A673 (cell line): ENCODE data around the gene CEP78. TPM values are rescaled to one million over a fixed set of nuclear protein-coding genes. Genes with fewer than 3 reads are reported as not detected.
"Not testable (repeated sequence)": the region's sequence is repeated elsewhere in the genome, so short reads cannot be mapped to it uniquely, and the experiment has no call there.

ENCODE experiments used
- BruUV-seq: library from RNA; stranded (reverse); fragments of 400-500 nt; replicated peaks from 2 replicates; lab custom pipeline; 2021; lab: Mats Ljungman, UMichigan
- CTCF ChIA-PET: fragments of 300-600 bp; sonication (Branson Sonifier 250); formaldehyde crosslinking; loops from one replicate; lab custom pipeline; 2022; ENCODE audit warnings: antibody characterized with exemption; lab: Charles Lee
- POLR2A ChIA-PET: fragments of 300-600 bp; sonication (Branson Sonifier 250); formaldehyde crosslinking; loops from one replicate; lab custom pipeline; 2022; ENCODE audit warnings: antibody characterized with exemption; ENCODE audit not compliant: low non-redundant PET; lab: Charles Lee
- DNase-seq: peaks from one replicate; pipeline ENCODE4 v3.0.0-alpha.2; 2015; ENCODE audit warnings: low spot score
- H3K27ac ChIP-seq: fragments of 200-600 bp; sonication (generic); 2 replicates; pipeline ENCODE4 v1.5.1; 2016; ENCODE audit warnings: mixed run types, low read depth, mild to moderate bottlenecking, mixed read lengths, antibody characterized with exemption, low read length; ENCODE audit not compliant: poor library complexity, severe bottlenecking
- H3K27me3 ChIP-seq: fragments of 200-600 bp; sonication (generic); replicated peaks from 2 replicates; pipeline ENCODE4 v1.6.1; 2017; ENCODE audit warnings: mixed run types, low read depth, mild to moderate bottlenecking, mixed read lengths, antibody characterized with exemption, low read length; ENCODE audit not compliant: insufficient read depth, poor library complexity
- H3K36me3 ChIP-seq: fragments of 200-600 bp; sonication (generic); 2 replicates; pipeline ENCODE4 v1.6.1; 2016; ENCODE audit warnings: mixed run types, mild to moderate bottlenecking, mixed read lengths, antibody characterized with exemption, low read length; ENCODE audit not compliant: insufficient read depth, poor library complexity, severe bottlenecking
- H3K4me1 ChIP-seq: fragments of 200-600 bp; sonication (generic); 2 replicates; pipeline ENCODE4 v1.6.1; 2017; ENCODE audit warnings: mixed run types, mild to moderate bottlenecking, mixed read lengths, antibody characterized with exemption, low read length; ENCODE audit not compliant: insufficient read depth, poor library complexity, severe bottlenecking
- H3K4me3 ChIP-seq: fragments of 200-600 bp; sonication (generic); 2 replicates; pipeline ENCODE4 v1.5.1; 2016; ENCODE audit warnings: low read depth, mixed run types, mild to moderate bottlenecking, mixed read lengths, low read length; ENCODE audit not compliant: poor library complexity, severe bottlenecking
- H3K9me3 ChIP-seq: fragments of 200-600 bp; sonication (generic); 2 replicates; pipeline ENCODE4 v1.6.1; 2016; ENCODE audit warnings: mixed run types, low read depth, mild to moderate bottlenecking, mixed read lengths, antibody characterized with exemption, low read length; ENCODE audit not compliant: poor library complexity, severe bottlenecking
- CTCF ChIP-seq: fragments of 300-800, 200-600 bp; sonication (generic); conservative IDR thresholded peaks from 2 replicates; pipeline ENCODE4 v1.5.1; 2017; ENCODE audit warnings: low read depth, mild to moderate bottlenecking, antibody characterized with exemption, low read length, moderate library complexity, mixed read lengths
- EZH2 ChIP-seq: fragments of 200-600 bp; sonication (generic); IDR thresholded peaks from 2 replicates; pipeline ENCODE4 v1.6.1; 2017; ENCODE audit warnings: borderline replicate concordance, low read depth, mild to moderate bottlenecking, mixed read lengths, antibody characterized with exemption, low read length; ENCODE audit not compliant: poor library complexity, severe bottlenecking
- intact Hi-C: fragments of 100-400 bp; cut with micrococcal nuclease; formaldehyde crosslinking; loops from one replicate; pipeline ENCODE4 v1.10.0; 2022; ENCODE audit not compliant: unreplicated experiment
- total RNA-seq: library from RNA; stranded (reverse); gene quantifications from 2 replicates; pipeline ENCODE4 v1.2.3, GENCODE V29; 2021

The CEP78 gene
- total RNA-seq, 1 experiment from 2014 or later: 65.9 TPM

- BruUV-seq: no TSS peak
- H3K9me3 ChIP-seq: no peaks in the 10 kb centered on the region
- intact Hi-C loops: no loop called here
Observed at GRCh38 chr9:78189001-78189400, 46.9 kb upstream of the CEP78 start.

GRCh38 chr9:78189461-78189860 is 46.4 kb upstream of the CEP78 start:
- H3K9me3 ChIP-seq: no peaks in the 10 kb centered on the region
- POLR2A ChIA-PET: no interaction called here
- no peaks in the 10 kb centered on the region for H3K27me3 ChIP-seq
- DNase-seq: no peak
- no peak overlapping the region for H3K27ac ChIP-seq
- no peak overlapping the region for H3K4me3 ChIP-seq
- no peak for TF ChIP-seq EZH2
- TF ChIP-seq CTCF: no peak
- intact Hi-C loops: no loop called here
- no peaks in the 10 kb centered on the region for H3K4me1 ChIP-seq
- CTCF ChIA-PET: interaction anchor here (0.5 kb wide), 1 partner anchor 758 kb away, joined by 3 read pairs; no protein-coding TSS in a partner anchor
- H3K36me3 ChIP-seq: no peaks in the 10 kb centered on the region
- BruUV-seq: no TSS peak

More at GRCh38 chr9:78189001-78189400, 46.9 kb upstream of the CEP78 start:
- no peak overlapping the region for H3K4me3 ChIP-seq
- no peak for DNase-seq
- no peaks in the 10 kb centered on the region for H3K4me1 ChIP-seq
- ChIA-PET POLR2A (no interaction called here), CTCF (no interaction called here)
- no peaks in the 10 kb centered on the region for H3K36me3 ChIP-seq
- no peak for TF ChIP-seq CTCF
- H3K27ac ChIP-seq: no peak overlapping the region
- no peaks in the 10 kb centered on the region for H3K27me3 ChIP-seq

DNA sequence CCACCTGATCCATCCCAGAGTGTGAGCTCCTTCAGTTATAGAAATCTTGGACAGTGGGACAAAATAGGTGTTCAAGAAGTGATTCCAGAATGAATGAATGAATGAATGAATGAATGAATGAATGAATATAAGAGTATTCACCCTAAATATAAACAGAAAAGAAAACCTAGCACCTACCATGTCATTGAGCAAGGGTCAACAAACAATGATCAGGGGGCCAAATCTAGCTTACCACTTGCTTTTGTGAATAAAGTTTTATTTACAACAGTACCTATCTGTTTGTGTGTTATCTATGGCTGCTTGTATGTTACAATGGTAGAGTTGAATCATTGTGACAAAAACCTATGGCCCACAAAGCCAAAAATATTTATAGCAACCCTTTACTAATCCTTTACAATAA is 43.9 kb upstream of the CEP78 start:
- Histone ChIP-seq H3K36me3 (no peaks in the 10 kb centered on the region), H3K4me3 (no peak overlapping the region), H3K9me3 (no peaks in the 10 kb centered on the region), H3K27me3 (no peaks in the 10 kb centered on the region), H3K27ac (no peak overlapping the region), H3K4me1 (no peaks in the 10 kb centered on the region)
- CTCF ChIA-PET: interaction anchor here (0.6 kb wide), 1 partner anchor 15 kb away, joined by 5 read pairs; no protein-coding TSS in a partner anchor
- intact Hi-C loops: no loop called here
- no TSS peak for BruUV-seq
- POLR2A ChIA-PET: no interaction called here
- no peak for DNase-seq
- no peak for TF ChIP-seq EZH2

- ChIA-PET POLR2A (no interaction called here), CTCF (interaction anchor here (0.6 kb wide), 1 partner anchor 174 kb away, joined by 9 read pairs; no protein-coding TSS in a partner anchor)
- Histone ChIP-seq H3K4me1 (no peaks in the 10 kb centered on the region), H3K27ac (no peak overlapping the region), H3K36me3 (no peaks in the 10 kb centered on the region), H3K4me3 (no peak overlapping the region), H3K9me3 (no peaks in the 10 kb centered on the region), H3K27me3 (no peaks in the 10 kb centered on the region)
- no TSS peak for BruUV-seq
- DNase-seq: no peak
- intact Hi-C loops: no loop called here
- TF ChIP-seq CTCF: no peak
- no peak for TF ChIP-seq EZH2
Observed at GRCh38 chr9:78196258-78196657, 39.6 kb upstream of the CEP78 start.

DNA sequence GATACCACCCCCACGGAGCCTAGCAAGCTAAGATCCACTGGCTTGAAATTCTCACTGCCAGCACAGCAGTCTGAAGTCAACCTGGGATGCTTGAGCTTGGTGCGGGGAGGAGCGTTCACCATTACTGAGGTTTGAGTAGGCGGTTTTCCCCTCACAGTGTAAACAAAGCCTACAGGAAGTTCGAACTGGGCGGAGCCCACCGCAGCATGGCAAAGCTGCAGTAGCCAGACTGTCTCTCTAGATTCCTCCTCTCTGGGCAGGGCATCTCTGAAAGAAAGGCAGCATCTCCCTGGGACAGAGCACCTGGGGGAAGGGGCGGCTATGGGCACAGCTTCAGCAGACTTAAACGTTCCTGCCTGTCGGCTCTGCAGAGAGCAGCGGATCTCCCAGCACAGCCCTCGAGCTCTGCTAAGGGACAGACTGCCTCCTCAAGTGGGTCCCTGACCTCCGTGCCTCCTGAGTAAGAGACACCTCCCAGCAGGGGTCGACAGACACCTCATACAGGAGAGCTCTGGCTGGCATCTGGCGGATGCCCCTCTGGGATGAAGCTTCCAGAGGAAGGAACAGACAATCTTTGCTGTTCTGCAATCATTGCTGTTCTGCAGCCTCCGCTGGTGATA is 34.6 kb upstream of the CEP78 start:
- H3K4me1 ChIP-seq, H3K9me3 ChIP-seq, H3K27ac ChIP-seq, H3K36me3 ChIP-seq, H3K27me3 ChIP-seq, POLR2A ChIA-PET, BruUV-seq, intact Hi-C loops: not testable (repeated sequence)
- H3K4me3 ChIP-seq: peak overlapping the region; percentile 12
- CTCF ChIA-PET: interaction anchor here (0.6 kb wide), 1 partner anchor 70 kb away, joined by 7 read pairs; no protein-coding TSS in a partner anchor
- peak; percentile 46 for DNase-seq
